ENCODE results near the gene TP73. TPM values are rescaled to one million over a fixed set of nuclear protein-coding genes. Genes with fewer than 3 reads are reported as not detected.

The TP73 gene
- total RNA-seq, 2 experiments from 2014 or later = not detected

GRCh38 chr1:3685906-3686305 is 33.6 kb downstream of the TP73 start:
- Mint-ChIP-seq H3K27me3 (peaks cover 12% of the 10 kb centered on the region), H3K36me3 (ENCODE audit: low read depth) (no peaks in the 10 kb centered on the region), H3K27ac (no peak overlapping the region), H3K4me3 (no peak overlapping the region), H3K9me3 (no peaks in the 10 kb centered on the region), H3K4me1 (ENCODE audit: low read depth) (no peaks in the 10 kb centered on the region)
- ATAC-seq (ENCODE audit: poor library complexity) (no peak), DNase-seq (no peak)
- Histone ChIP-seq H3K36me3 (ENCODE audit: insufficient read depth, low read length) (no peaks in the 10 kb centered on the region), H3K27me3 (ENCODE audit: control insufficient read depth in 1 of 2, insufficient read depth in 2 of 2, low read length in 2 of 2) (no peaks in the 10 kb centered on the region), H3K4me1 (ENCODE audit: insufficient read depth, low read length) (peaks cover 2% of the 10 kb centered on the region), H3K4me3 (ENCODE audit: low read length) (no peak overlapping the region), H3K9me3 (ENCODE audit: control insufficient read depth in 1 of 2, insufficient read depth in 1 of 2, low read length in 2 of 2) (peaks cover 0 to under 1% of the 10 kb centered on the region in 2 experiments), H3K27ac (ENCODE audit: low read depth in 1 of 2, low read length in 2 of 2) (no peak overlapping the region)
- CTCF ChIA-PET = no interaction called here
- no peak for TF ChIP-seq CTCF (IDR thresholded peaks at IDR 0.05)
- POLR2A ChIA-PET = no interaction called here
- intact Hi-C loops (cut with DNase I, micrococcal nuclease) = no loop called here

- H3K27ac ChIP-seq (ENCODE audit: low read depth in 1 of 2, low read length in 2 of 2) = no peak overlapping the region
- no peak for TF ChIP-seq CTCF (IDR thresholded peaks at IDR 0.05)
- H3K36me3 ChIP-seq (ENCODE audit: insufficient read depth, low read length) = no peaks in the 10 kb centered on the region
- no peak for ATAC-seq (ENCODE audit: poor library complexity)
- Mint-ChIP-seq H3K4me3 (no peak overlapping the region), H3K9me3 (no peaks in the 10 kb centered on the region), H3K36me3 (ENCODE audit: low read depth) (no peaks in the 10 kb centered on the region), H3K27me3 (peaks cover 12% of the 10 kb centered on the region), H3K27ac (no peak overlapping the region), H3K4me1 (ENCODE audit: low read depth) (no peaks in the 10 kb centered on the region)
- intact Hi-C loops (cut with DNase I, micrococcal nuclease) = no loop called here
- H3K4me1 ChIP-seq (ENCODE audit: insufficient read depth, low read length) = peaks cover 2% of the 10 kb centered on the region
- CTCF ChIA-PET = no interaction called here
- H3K4me3 ChIP-seq (ENCODE audit: low read length) = no peak overlapping the region
- H3K27me3 ChIP-seq (ENCODE audit: control insufficient read depth in 1 of 2, insufficient read depth in 2 of 2, low read length in 2 of 2) = no peaks in the 10 kb centered on the region
- DNase-seq = no peak
- H3K9me3 ChIP-seq (ENCODE audit: control insufficient read depth in 1 of 2, insufficient read depth in 1 of 2, low read length in 2 of 2) = no peaks in the 10 kb centered on the region
- POLR2A ChIA-PET = no interaction called here
Measured at GRCh38 chr1:3687504-3687903, 35.2 kb downstream of the TP73 start.

GRCh38 chr1:3688356-3689137 is 36.2 kb downstream of the TP73 start:
- no peaks in the 10 kb centered on the region for H3K27me3 ChIP-seq (ENCODE audit: control insufficient read depth in 1 of 2, insufficient read depth in 2 of 2, low read length in 2 of 2)
- no peaks in the 10 kb centered on the region for H3K36me3 ChIP-seq (ENCODE audit: insufficient read depth, low read length)
- DNase-seq (no peak), ATAC-seq (ENCODE audit: poor library complexity) (no peak)
- no peak overlapping the region for H3K4me3 ChIP-seq (ENCODE audit: low read length)
- Mint-ChIP-seq H3K36me3 (ENCODE audit: low read depth) (no peaks in the 10 kb centered on the region), H3K4me3 (no peak overlapping the region), H3K4me1 (ENCODE audit: low read depth) (no peaks in the 10 kb centered on the region), H3K9me3 (no peaks in the 10 kb centered on the region), H3K27me3 (peaks cover 2% of the 10 kb centered on the region), H3K27ac (no peak overlapping the region)
- no peak for TF ChIP-seq CTCF (IDR thresholded peaks at IDR 0.05)
- H3K4me1 ChIP-seq (ENCODE audit: insufficient read depth, low read length) = peaks cover 2% of the 10 kb centered on the region
- ChIA-PET CTCF (no interaction called here), POLR2A (no interaction called here)
- intact Hi-C loops (cut with DNase I, micrococcal nuclease) = no loop called here
- H3K9me3 ChIP-seq (ENCODE audit: control insufficient read depth in 1 of 2, insufficient read depth in 1 of 2, low read length in 2 of 2) = no peaks in the 10 kb centered on the region
- no peak overlapping the region for H3K27ac ChIP-seq (ENCODE audit: low read depth in 1 of 2, low read length in 2 of 2)
